SU-DHL-6 (cell line): Measurements from ENCODE around the gene PCDHB1.

Experiments
- H2AFZ ChIP-seq: fragments of 200-600 bp; sonication (generic); 2 replicates; pipeline ENCODE4 v1.6.1; 2014; ENCODE audit warnings: low read depth, mild to moderate bottlenecking, moderate library complexity, mixed read lengths, antibody characterized with exemption, low read length; ENCODE audit not compliant: severe bottlenecking
- H3F3A ChIP-seq: fragments of 200-600 bp; shearing (Covaris generic); 2 replicates; pipeline ENCODE4 v1.6.0; 2016; ENCODE audit warnings: antibody characterized with exemption, mild to moderate bottlenecking; ENCODE audit not compliant: insufficient read depth
- H3K27ac ChIP-seq: fragments of 200-600 bp; sonication (generic); 2 replicates; pipeline ENCODE4 v1.5.1; 2016; ENCODE audit warnings: low read depth, mild to moderate bottlenecking, low read length, moderate library complexity, mixed read lengths
- H3K27me3 ChIP-seq: fragments of 200-600 bp; sonication (generic), shearing (Covaris generic); 2 replicates; pipeline ENCODE4 v1.6.0; 2014; ENCODE audit warnings: mild to moderate bottlenecking, low read length
- H3K36me3 ChIP-seq: fragments of 200-600 bp; sonication (generic); 2 replicates; pipeline ENCODE4 v1.6.1; 2014; ENCODE audit warnings: mild to moderate bottlenecking, low read length, mixed read lengths
- H3K4me2 ChIP-seq: fragments of 300-600, 200-600 bp; shearing (Covaris generic), sonication (generic); 2 replicates; pipeline ENCODE4 v1.6.0; 2014; ENCODE audit warnings: low read length, low read depth, mild to moderate bottlenecking; ENCODE audit not compliant: poor library complexity, severe bottlenecking
- H3K4me3 ChIP-seq: fragments of 200-600 bp; sonication (generic); 2 replicates; pipeline ENCODE4 v1.5.1; 2014; ENCODE audit warnings: antibody characterized with exemption, low read length, mild to moderate bottlenecking, mixed read lengths; ENCODE audit not compliant: insufficient read depth, poor library complexity, severe bottlenecking
- H3K79me2 ChIP-seq: fragments of 200-600 bp; sonication (generic); 2 replicates; pipeline ENCODE4 v1.6.1; 2014; ENCODE audit warnings: mild to moderate bottlenecking, low read length, moderate library complexity; ENCODE audit not compliant: insufficient read depth
- H3K9ac ChIP-seq: fragments of 200-600 bp; sonication (generic); 2 replicates; pipeline ENCODE4 v1.7.0; 2014; ENCODE audit warnings: mild to moderate bottlenecking, low read length
- H3K9me2 ChIP-seq: fragments of 200-600 bp; sonication (generic); replicated peaks from 2 replicates; pipeline ENCODE4 v1.6.1; 2014; ENCODE audit warnings: low read length; ENCODE audit not compliant: insufficient read depth
- H3K9me3 ChIP-seq: fragments of 200-600 bp; sonication (generic); 2 replicates; pipeline ENCODE4 v1.6.1; 2014; ENCODE audit warnings: low read length, mixed read lengths; ENCODE audit not compliant: insufficient read depth
- H4K20me1 ChIP-seq: fragments of 200-600 bp; sonication (generic); 2 replicates; pipeline ENCODE4 v1.6.1; 2014; ENCODE audit warnings: low read depth, mild to moderate bottlenecking, antibody characterized with exemption, low read length, moderate library complexity, mixed read lengths
- CTCF ChIP-seq: fragments of 200-600 bp; sonication (generic); IDR thresholded peaks from one replicate; pipeline ENCODE4 v1.5.1; 2017; ENCODE audit warnings: antibody characterized with exemption, mild to moderate bottlenecking, low read length, moderate library complexity; ENCODE audit not compliant: insufficient read depth, poor library complexity, severe bottlenecking
- EZH2phosphoT487 ChIP-seq: fragments of 200-600 bp; sonication (generic), shearing (Covaris generic); conservative IDR thresholded peaks from 2 replicates; pipeline ENCODE4 v1.6.1; 2018; ENCODE audit warnings: mild to moderate bottlenecking, antibody characterized with exemption, low read length, moderate library complexity, mixed read lengths

The PCDHB1 gene

GRCh38 chr5:141039061-141039460 lies 12.1 kb upstream of the PCDHB1 start:
- Histone ChIP-seq H4K20me1 (no peaks in the 10 kb centered on the region; the same call in 1 of the 2 replicates), H3K27ac (no peak overlapping the region), H3K27me3 (no peaks in the 10 kb centered on the region), H3K4me3 (no peak overlapping the region), H2AFZ (no peak overlapping the region), H3K9me2 (no peaks in the 10 kb centered on the region), H3K36me3 (no peaks in the 10 kb centered on the region), H3K9me3 (no peaks in the 10 kb centered on the region; the same call in 1 of the 2 replicates), H3K9ac (no peak overlapping the region), H3F3A (no peaks in the 10 kb centered on the region), H3K4me2 (no peak overlapping the region), H3K79me2 (no peaks in the 10 kb centered on the region)
- TF ChIP-seq EZH2phosphoT487 = no peak
- TF ChIP-seq CTCF = no peak

- Histone ChIP-seq H3K36me3 (no peaks in the 10 kb centered on the region), H3K27ac (no peak overlapping the region), H3K9me2 (no peaks in the 10 kb centered on the region), H2AFZ (no peak overlapping the region), H3K4me3 (no peak overlapping the region), H4K20me1 (no peaks in the 10 kb centered on the region; the same call in 1 of the 2 replicates), H3K4me2 (no peak overlapping the region), H3K79me2 (no peaks in the 10 kb centered on the region), H3K9ac (no peak overlapping the region), H3K27me3 (no peaks in the 10 kb centered on the region), H3K9me3 (no peaks in the 10 kb centered on the region; the same call in 1 of the 2 replicates), H3F3A (no peaks in the 10 kb centered on the region)
- TF ChIP-seq EZH2phosphoT487 (no peak), CTCF (no peak)
Measured at GRCh38 chr5:141039517-141039916, 11.7 kb upstream of the PCDHB1 start.

- no peaks in the 10 kb centered on the region; the same call in 1 of the 2 replicates for H4K20me1 ChIP-seq
- H3K27me3 ChIP-seq = no peaks in the 10 kb centered on the region
- H3K4me3 ChIP-seq = no peak overlapping the region
- no peaks in the 10 kb centered on the region; the same call in 1 of the 2 replicates for H3K9me3 ChIP-seq
- no peak for TF ChIP-seq EZH2phosphoT487
- TF ChIP-seq CTCF = no peak
- H3F3A ChIP-seq = no peaks in the 10 kb centered on the region
- no peak overlapping the region for H3K9ac ChIP-seq
- no peak overlapping the region for H3K4me2 ChIP-seq
- no peaks in the 10 kb centered on the region for H3K9me2 ChIP-seq
- no peaks in the 10 kb centered on the region for H3K79me2 ChIP-seq
- H2AFZ ChIP-seq = no peak overlapping the region
- H3K27ac ChIP-seq = no peak overlapping the region
- H3K36me3 ChIP-seq = no peaks in the 10 kb centered on the region
Measured at GRCh38 chr5:141040093-141040770, 10.9 kb upstream of the PCDHB1 start.
